GM12874 (cell line): Measurements from ENCODE around the gene MAB21L2.

Experiments used
- TF ChIP-seq, protein P1 (sequence below): IDR thresholded peaks from 2 replicates; pipeline ENCODE4 v1.5.1; 2011; ENCODE audit warnings: low read depth, mild to moderate bottlenecking, control low read depth, low read length, moderate library complexity; ENCODE audit not compliant: insufficient read depth

MAB21L2 gene

DNA sequence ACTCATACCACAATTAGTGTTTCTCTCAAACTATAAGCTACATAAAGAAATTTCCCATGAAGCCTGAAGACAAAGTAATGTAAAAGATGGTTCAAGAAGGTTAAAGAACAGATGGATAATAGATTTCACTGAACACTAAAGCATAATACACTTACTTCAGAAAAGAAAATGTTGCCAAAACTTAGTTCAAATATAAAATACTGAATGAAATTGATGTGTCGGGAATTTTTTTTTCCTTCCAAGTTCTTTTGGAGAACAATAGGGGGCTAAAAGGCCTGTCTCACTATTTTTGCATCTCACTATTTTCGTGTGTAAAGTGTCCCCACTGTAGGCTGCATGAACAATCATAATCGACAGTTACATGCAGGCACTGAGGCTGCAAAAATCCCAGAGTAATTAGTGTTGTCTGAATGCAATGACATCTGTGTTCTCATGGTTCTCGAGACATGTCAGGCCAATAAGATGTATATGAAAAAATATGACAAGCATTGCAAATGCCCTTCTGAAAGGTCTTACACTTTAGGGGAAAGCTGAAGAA, 11.9 kb upstream of the MAB21L2 start:
- TF ChIP-seq, protein P1, sequence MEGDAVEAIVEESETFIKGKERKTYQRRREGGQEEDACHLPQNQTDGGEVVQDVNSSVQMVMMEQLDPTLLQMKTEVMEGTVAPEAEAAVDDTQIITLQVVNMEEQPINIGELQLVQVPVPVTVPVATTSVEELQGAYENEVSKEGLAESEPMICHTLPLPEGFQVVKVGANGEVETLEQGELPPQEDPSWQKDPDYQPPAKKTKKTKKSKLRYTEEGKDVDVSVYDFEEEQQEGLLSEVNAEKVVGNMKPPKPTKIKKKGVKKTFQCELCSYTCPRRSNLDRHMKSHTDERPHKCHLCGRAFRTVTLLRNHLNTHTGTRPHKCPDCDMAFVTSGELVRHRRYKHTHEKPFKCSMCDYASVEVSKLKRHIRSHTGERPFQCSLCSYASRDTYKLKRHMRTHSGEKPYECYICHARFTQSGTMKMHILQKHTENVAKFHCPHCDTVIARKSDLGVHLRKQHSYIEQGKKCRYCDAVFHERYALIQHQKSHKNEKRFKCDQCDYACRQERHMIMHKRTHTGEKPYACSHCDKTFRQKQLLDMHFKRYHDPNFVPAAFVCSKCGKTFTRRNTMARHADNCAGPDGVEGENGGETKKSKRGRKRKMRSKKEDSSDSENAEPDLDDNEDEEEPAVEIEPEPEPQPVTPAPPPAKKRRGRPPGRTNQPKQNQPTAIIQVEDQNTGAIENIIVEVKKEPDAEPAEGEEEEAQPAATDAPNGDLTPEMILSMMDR: no peak

DNA sequence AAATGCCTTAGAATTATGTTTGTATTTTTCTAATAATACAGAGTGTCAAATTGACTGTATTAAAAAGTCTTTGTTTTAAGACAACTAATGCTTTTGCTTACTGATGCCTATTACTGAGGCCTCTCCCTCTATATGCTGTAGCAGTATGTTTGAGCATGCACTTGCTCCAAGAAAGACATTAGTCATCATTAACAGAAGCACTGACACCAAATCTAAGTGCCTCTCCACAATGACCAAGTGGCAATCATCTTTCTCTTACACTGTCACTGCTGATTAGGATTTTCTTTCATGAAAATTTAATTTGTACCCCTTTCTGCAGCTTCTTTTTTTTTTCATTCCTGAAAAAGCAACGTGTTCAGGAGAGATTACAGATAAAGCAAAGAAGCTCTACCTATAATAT, 11.1 kb upstream of the MAB21L2 start:
- TF ChIP-seq, protein P1: no peak

DNA sequence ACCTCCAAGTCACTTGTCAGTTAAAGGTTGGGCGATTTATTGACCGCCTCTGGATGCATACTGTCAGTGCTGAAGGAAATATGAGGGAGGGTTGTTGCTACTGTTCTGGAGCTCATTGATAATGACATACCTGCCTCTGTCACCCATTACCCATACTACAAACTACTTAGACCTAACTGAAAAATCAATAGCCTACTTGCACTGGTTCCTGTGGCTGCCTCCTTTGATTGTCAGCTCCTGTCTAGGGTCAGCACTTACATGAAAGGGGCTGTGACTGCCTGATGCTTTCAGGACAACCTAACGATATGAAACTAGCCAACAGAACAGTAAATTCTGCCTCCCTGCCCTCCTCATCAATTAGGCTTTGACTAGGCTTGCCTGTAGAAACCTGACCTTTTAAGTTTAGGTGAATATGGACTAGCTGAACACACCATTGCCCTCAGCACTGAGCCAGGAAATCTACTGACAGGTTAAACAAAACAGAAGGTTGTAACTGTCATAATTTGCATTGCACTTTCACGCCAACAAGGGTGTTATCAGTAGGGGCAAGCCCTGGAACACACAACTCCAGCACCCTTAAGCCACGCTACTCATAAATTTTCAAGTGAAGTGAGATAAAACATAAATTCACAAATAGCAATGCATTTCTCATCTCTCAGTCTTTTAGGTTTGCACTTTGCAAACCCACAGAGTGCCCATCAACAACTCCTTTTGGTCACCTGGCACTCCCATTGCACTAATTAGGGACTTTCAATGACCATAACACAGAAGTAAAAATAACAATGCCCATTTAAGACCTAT, 9.0 kb upstream of the MAB21L2 start:
- TF ChIP-seq, protein P1: no peak

DNA sequence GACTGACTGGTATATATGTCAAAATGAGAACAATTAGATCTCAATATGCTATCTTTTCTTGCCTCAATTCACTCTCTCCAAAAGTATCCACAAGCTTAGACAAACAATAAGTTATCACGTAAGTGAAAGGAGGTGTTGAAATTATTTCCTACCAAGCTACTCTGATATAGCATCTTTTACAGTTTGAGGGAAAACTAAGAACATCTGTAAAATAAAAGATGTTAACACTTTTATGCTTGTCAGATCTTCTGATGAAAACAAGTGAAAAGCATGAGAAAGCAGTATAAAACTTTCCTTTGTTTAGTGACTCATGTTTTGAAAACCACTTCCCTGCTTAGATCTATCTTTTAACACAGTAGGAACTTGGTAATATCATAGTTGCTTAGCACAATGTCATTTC, 8.4 kb upstream of the MAB21L2 start:
- TF ChIP-seq, protein P1: no peak

DNA sequence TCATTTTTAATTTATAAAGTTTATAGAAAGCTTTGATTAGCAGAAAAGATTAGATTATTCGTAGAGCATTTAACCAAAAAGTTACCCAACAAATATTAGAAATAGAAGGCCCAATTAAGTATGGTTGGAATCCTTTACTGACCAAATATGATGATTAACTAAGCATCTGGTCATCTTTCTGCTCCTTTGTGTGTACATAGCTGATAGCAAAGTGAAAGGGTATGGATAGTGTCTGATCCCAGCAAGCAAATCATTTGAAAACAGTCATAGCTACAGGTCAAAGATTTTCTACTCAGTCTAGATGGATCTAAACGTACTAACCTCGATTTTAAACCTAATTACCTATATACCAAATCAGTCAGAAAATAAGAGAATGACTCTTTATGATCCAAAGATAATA, 7.3 kb upstream of the MAB21L2 start:
- TF ChIP-seq, protein P1: no peak

DNA sequence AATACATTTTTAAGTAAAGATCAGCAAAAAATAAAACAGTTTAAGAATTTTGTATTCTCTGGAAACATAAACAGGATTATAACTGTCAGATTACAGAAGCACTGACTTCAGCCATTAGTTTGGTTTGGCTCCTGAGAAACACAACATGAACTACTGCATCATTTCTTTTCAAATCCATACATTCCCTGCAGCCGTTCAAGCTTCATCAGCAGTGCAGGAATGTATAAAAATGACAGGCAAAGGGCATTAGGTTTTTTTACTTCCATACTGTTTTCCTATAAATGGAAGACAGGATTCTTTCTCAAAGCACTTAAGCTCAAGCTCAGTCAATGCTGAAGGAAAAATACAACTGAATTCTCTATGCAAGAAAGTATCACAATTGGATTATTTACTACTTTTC, 4.2 kb upstream of the MAB21L2 start:
- TF ChIP-seq, protein P1: no peak

DNA sequence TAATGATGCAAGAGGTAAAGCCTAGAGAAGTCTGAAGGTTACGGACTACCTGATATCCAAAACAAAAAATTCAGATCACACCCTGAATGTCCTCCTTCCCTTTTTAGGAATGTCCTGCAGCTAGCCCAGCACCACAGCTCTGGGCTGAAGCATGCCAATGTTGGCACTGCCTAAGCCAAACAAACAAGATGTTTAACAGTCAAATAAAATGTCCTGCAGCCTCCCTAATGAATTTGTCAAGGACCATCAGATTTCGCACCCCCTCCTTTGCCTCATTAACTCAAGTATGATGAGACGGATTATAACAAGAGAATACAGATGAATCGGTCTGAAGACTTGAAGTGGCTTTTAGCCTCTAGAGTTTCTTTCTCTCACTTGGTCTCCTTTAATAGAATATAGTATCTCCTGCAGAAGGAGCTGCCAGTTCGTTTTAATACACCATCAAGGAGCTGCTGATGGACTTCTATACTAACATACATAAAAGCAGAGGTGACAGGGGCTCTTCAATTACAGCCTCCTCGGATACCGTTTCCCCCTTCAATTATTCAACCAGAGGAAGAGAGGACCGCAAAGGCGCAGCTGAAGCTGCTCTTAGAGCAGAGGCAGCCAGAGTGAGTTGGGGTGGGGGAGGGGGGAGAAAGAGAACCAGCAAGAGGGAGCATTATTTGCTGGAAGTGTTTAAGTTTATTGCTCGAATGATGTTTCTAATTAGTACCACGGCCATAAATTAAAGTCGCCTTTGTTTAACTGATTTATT, 3.0 kb upstream of the MAB21L2 start:
- TF ChIP-seq, protein P1: no peak
